NOMO-1 treated with dmso at 0.1 percent for 144 hours (cell line): ENCODE data around the gene LYSMD1.

ENCODE experiments used
- DNase-seq: peaks from one replicate; lab custom pipeline; 2025; ENCODE audit not compliant: unreplicated experiment; lab: John Stamatoyannopoulos, UW

LYSMD1 gene

GRCh38 chr1:151142411-151143056 is 23.2 kb downstream of the LYSMD1 start:
- no peak for DNase-seq

- DNase-seq = no peak
Measured at GRCh38 chr1:151137789-151138188, 27.9 kb downstream of the LYSMD1 start.

GRCh38 chr1:151135433-151136385 is 30.0 kb downstream of the LYSMD1 start:
- DNase-seq = no peak

- DNase-seq = no peak
Measured at GRCh38 chr1:151134991-151135390, 30.7 kb downstream of the LYSMD1 start.

- DNase-seq = no peak
Measured at GRCh38 chr1:151134396-151134795, 31.3 kb downstream of the LYSMD1 start.

- DNase-seq = no peak
Measured at GRCh38 chr1:151133018-151133806, 32.5 kb downstream of the LYSMD1 start.

- no peak for DNase-seq
Measured at GRCh38 chr1:151132335-151133017, 33.2 kb downstream of the LYSMD1 start.

- DNase-seq = no peak
Measured at GRCh38 chr1:151131701-151132334, 33.9 kb downstream of the LYSMD1 start.

- DNase-seq = no peak
Measured at GRCh38 chr1:151130987-151131586, 34.6 kb downstream of the LYSMD1 start.

GRCh38 chr1:151128800-151129199 is 36.9 kb downstream of the LYSMD1 start:
- DNase-seq = no peak

- no peak for DNase-seq
Measured at GRCh38 chr1:151124763-151125403, 40.8 kb downstream of the LYSMD1 start.

GRCh38 chr1:151113877-151114276 is 51.8 kb downstream of the LYSMD1 start:
- DNase-seq = no peak
